OCI-LY7 (cell line): Measurements from ENCODE around the gene GRK5. TPM values are rescaled to one million over a fixed set of nuclear protein-coding genes. Genes with fewer than 3 reads are reported as not detected.

Experiments used
- BruUV-seq: library from RNA; stranded (reverse); fragments of 400-500 nt; replicated peaks from 2 replicates; lab custom pipeline; 2021; lab: Mats Ljungman, UMichigan
- CTCF ChIA-PET: fragments of 300-600 bp; sonication (Branson Sonifier 250); formaldehyde crosslinking; loops from one replicate; lab custom pipeline; 2022; ENCODE audit warnings: antibody characterized with exemption; ENCODE audit not compliant: unreplicated experiment; lab: Charles Lee
- POLR2A ChIA-PET: fragments of 300-600 bp; sonication (Branson Sonifier 250); formaldehyde crosslinking; loops from one replicate; lab custom pipeline; 2022; ENCODE audit warnings: antibody characterized with exemption; lab: Charles Lee
- DNase-seq: peaks from one replicate; pipeline ENCODE4 v3.0.0-alpha.2; 2015; ENCODE audit warnings: low spot score
- H2AFZ ChIP-seq: fragments of 200-600 bp; sonication (generic), shearing (Covaris generic); 2 replicates; pipeline ENCODE4 v1.6.1; 2014; ENCODE audit warnings: mild to moderate bottlenecking, antibody characterized with exemption, low read length, moderate library complexity
- H3K27ac ChIP-seq: fragments of 200-600 bp; sonication (generic); 2 replicates; pipeline ENCODE4 v1.5.1; 2014; ENCODE audit warnings: mixed run types, low read depth, mild to moderate bottlenecking, moderate library complexity, low read length, inconsistent platforms; ENCODE audit not compliant: poor library complexity, severe bottlenecking
- H3K36me3 ChIP-seq: fragments of 200-600 bp; sonication (generic); 2 replicates; pipeline ENCODE4 v1.6.1; 2014; ENCODE audit warnings: mild to moderate bottlenecking, antibody characterized with exemption, low read length, moderate library complexity, mixed read lengths; ENCODE audit not compliant: insufficient read depth
- H3K4me1 ChIP-seq: fragments of 200-600 bp; sonication (generic); 2 replicates; pipeline ENCODE4 v1.5.1; 2014; ENCODE audit warnings: mild to moderate bottlenecking, low read length; ENCODE audit not compliant: insufficient read depth, poor library complexity, severe bottlenecking
- H3K4me2 ChIP-seq: fragments of 200-600 bp; sonication (generic); 2 replicates; pipeline ENCODE4 v1.6.1; 2014; ENCODE audit warnings: mild to moderate bottlenecking, low read length
- H3K4me3 ChIP-seq: fragments of 200-600 bp; sonication (generic); 2 replicates; pipeline ENCODE4 v1.5.1; 2014; ENCODE audit warnings: mild to moderate bottlenecking, low read depth, low read length; ENCODE audit not compliant: poor library complexity, severe bottlenecking
- H3K79me2 ChIP-seq: fragments of 200-600 bp; sonication (generic); 2 replicates; pipeline ENCODE4 v1.6.1; 2016; ENCODE audit warnings: low read depth, mild to moderate bottlenecking, low read length, moderate library complexity, mixed read lengths; ENCODE audit not compliant: insufficient read depth
- H3K9me2 ChIP-seq: fragments of 200-600 bp; sonication (generic); 2 replicates; pipeline ENCODE4 v1.6.1; 2016; ENCODE audit warnings: mild to moderate bottlenecking, low read length, mixed read lengths; ENCODE audit not compliant: insufficient read depth
- H3K9me3 ChIP-seq: fragments of 200-600 bp; sonication (generic); 2 replicates; pipeline ENCODE4 v1.6.1; 2014; ENCODE audit warnings: mild to moderate bottlenecking, mixed run types, low read length, mixed read lengths
- H4K20me1 ChIP-seq: fragments of 200-600 bp; sonication (generic); 2 replicates; pipeline ENCODE4 v1.6.1; 2014; ENCODE audit warnings: mild to moderate bottlenecking, antibody characterized with exemption, low read length, moderate library complexity, mixed read lengths; ENCODE audit not compliant: insufficient read depth
- EZH2phosphoT487 ChIP-seq: fragments of 200-600 bp; sonication (generic); IDR thresholded peaks from 2 replicates; pipeline ENCODE4 v1.6.1; 2018; ENCODE audit warnings: low read depth, borderline replicate concordance, mild to moderate bottlenecking, mixed run types, antibody characterized with exemption, low read length, moderate library complexity, mixed read lengths
- intact Hi-C: fragments of 100-400 bp; cut with micrococcal nuclease; formaldehyde crosslinking; loops from one replicate; pipeline ENCODE4 v1.10.0; 2022; ENCODE audit not compliant: unreplicated experiment
- total RNA-seq, 2 experiments: library from RNA; depleted of rRNA in 1 of 2; stranded (reverse); fragments of >200 nt in 1 of 2; shearing (Covaris generic) in 1 of 2; gene quantifications; 2 replicates each; pipeline ENCODE4 v1.2.3, GENCODE V29; 2014 to 2022
- TF ChIP-seq, protein P1 (sequence below): fragments of 200-600 bp; sonication (generic); conservative IDR thresholded peaks from 2 replicates; pipeline ENCODE4 v1.5.1; 2014; ENCODE audit warnings: mild to moderate bottlenecking, antibody characterized with exemption, low read length, moderate library complexity, mixed read lengths

Gene GRK5
- total RNA-seq, 2 experiments from 2014 or later, result 4.7 to 10.2 TPM

DNA sequence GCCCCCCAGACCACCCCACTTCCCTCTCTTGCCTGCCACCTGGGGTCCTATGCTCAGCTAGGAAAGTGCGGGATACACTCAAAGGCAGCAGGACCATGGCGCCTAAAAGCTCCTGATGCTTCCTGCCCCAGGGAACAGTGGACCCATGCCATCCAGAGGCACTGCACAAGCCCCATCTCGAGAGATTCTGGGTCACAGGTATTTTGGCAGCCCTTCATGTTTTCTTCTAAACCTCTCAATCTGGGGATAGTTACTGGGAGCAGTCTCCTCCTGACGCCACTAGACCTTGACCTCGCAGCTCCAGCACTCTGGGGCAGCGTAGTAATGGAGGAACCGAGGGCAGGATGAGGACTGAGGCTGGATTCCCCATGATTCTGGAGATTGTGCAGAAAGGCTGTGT, 107.1 kb downstream of the GRK5 start:
- no peaks in the 10 kb centered on the region for H3K36me3 ChIP-seq

DNA sequence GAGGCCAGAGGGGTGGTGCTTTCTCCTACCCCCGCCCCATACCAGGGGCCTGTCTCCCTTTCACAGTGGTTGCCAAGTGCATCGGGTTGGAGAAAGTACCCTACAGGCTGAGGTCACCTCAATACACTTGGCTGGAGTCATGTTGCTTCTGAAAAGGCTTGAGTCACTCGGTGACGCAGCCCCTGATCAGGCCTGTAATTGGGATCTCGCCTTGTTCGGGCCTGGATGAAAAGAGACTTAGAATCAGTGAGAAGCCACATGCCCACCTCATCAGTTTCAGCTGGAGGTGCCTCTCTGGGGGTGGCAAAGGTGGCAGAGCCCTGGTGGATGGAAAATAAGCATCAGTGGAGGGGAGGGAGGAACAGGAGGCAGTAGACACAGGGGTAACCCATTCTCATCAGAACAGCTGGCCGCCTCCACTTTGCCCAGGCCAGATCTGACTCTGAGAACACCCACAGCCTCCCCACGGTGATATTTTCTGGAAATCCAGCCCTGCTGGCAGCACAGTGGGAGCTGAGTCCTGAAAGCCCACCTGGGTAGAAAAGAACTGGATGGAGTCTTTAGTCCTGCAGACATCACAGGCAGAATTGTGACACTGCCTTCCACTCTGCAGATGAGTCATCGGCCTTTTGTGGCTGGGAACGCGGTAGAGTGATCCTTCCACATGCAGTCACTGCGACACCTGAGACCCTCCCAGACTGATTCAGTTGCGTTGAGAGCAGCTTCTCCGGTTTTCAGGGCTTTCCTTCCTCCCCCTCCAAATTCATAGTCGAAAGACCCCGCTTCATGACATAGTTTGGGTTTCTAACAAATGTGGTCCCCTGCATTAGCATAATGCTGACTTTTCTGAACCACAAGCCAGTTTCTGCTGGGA, 108.0 kb downstream of the GRK5 start:
- peaks cover 13% of the 10 kb centered on the region for H3K4me1 ChIP-seq
- ChIA-PET CTCF (no interaction called here), POLR2A (interaction anchor here (0.8 kb wide), 1 partner anchor 8 kb away, joined by 3 read pairs; no protein-coding TSS in a partner anchor)
- no peak overlapping the region for H3K4me2 ChIP-seq
- no peak for DNase-seq
- no peaks in the 10 kb centered on the region for H4K20me1 ChIP-seq
- H3K9me3 ChIP-seq, result no peaks in the 10 kb centered on the region
- no peak overlapping the region for H3K4me3 ChIP-seq
- no peak overlapping the region for H3K27ac ChIP-seq
- no peak for TF ChIP-seq EZH2phosphoT487
- TF ChIP-seq, protein P1, sequence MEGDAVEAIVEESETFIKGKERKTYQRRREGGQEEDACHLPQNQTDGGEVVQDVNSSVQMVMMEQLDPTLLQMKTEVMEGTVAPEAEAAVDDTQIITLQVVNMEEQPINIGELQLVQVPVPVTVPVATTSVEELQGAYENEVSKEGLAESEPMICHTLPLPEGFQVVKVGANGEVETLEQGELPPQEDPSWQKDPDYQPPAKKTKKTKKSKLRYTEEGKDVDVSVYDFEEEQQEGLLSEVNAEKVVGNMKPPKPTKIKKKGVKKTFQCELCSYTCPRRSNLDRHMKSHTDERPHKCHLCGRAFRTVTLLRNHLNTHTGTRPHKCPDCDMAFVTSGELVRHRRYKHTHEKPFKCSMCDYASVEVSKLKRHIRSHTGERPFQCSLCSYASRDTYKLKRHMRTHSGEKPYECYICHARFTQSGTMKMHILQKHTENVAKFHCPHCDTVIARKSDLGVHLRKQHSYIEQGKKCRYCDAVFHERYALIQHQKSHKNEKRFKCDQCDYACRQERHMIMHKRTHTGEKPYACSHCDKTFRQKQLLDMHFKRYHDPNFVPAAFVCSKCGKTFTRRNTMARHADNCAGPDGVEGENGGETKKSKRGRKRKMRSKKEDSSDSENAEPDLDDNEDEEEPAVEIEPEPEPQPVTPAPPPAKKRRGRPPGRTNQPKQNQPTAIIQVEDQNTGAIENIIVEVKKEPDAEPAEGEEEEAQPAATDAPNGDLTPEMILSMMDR, result no peak
- H3K9me2 ChIP-seq, result no peaks in the 10 kb centered on the region
- no peak overlapping the region for H2AFZ ChIP-seq
- no peaks in the 10 kb centered on the region for H3K36me3 ChIP-seq
- no TSS peak for BruUV-seq
- intact Hi-C loops, result no loop called here
- no peaks in the 10 kb centered on the region; the same call in 1 of the 2 replicates for H3K79me2 ChIP-seq

More for the DNA sequence above, 107.1 kb downstream of the GRK5 start:
- DNase-seq, result no peak
- ChIA-PET POLR2A (interaction anchor here (0.6 kb wide), 1 partner anchor 150 kb away, joined by 6 read pairs; no protein-coding TSS in a partner anchor), CTCF (no interaction called here)
- Histone ChIP-seq H3K9me2 (no peaks in the 10 kb centered on the region), H3K4me3 (no peak overlapping the region), H2AFZ (no peak overlapping the region), H3K4me1 (peaks cover 22% of the 10 kb centered on the region), H3K79me2 (no peaks in the 10 kb centered on the region; the same call in 1 of the 2 replicates), H3K27ac (no peak overlapping the region), H3K9me3 (no peaks in the 10 kb centered on the region), H4K20me1 (no peaks in the 10 kb centered on the region), H3K4me2 (no peak overlapping the region)
- no peak for TF ChIP-seq EZH2phosphoT487
- TF ChIP-seq, protein P1, result no peak
- no TSS peak for BruUV-seq
- intact Hi-C loops, result no loop called here

DNA sequence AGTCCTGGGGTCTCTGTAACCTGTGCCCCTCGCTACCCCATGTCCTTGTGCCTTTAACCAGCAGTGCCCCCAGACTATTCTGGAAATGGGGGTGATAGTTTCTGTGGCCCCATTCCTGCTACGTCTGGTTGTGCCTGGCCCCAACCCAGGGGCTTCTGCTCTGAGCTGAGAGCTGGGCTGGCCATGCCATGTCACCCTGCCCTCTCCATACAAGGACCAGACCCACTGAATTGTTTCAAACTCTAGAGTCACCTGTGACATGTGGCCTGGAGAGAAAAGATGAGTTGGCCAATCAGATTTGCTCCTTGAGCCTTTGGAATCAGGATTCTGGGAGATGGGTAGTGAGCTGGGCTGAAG, 108.6 kb downstream of the GRK5 start:
- Histone ChIP-seq H3K9me3 (no peaks in the 10 kb centered on the region), H3K4me1 (peaks cover 8% of the 10 kb centered on the region), H3K79me2 (no peaks in the 10 kb centered on the region), H3K36me3 (no peaks in the 10 kb centered on the region), H2AFZ (no peak overlapping the region), H3K27ac (no peak overlapping the region), H3K4me3 (no peak overlapping the region), H4K20me1 (no peaks in the 10 kb centered on the region), H3K4me2 (no peak overlapping the region), H3K9me2 (no peaks in the 10 kb centered on the region)
- POLR2A ChIA-PET, result no interaction called here
- no peak for TF ChIP-seq EZH2phosphoT487
- TF ChIP-seq, protein P1, result no peak
- no TSS peak for BruUV-seq
- CTCF ChIA-PET, result no interaction called here
- intact Hi-C loops, result no loop called here
- DNase-seq, result no peak
